Liver (tissue), 3 donors: Measurements from ENCODE around the gene SPECC1.

Source experiments
- CTCF ChIP-seq: fragments of 150-350 bp; IDR thresholded peaks from 2 replicates; pipeline ENCODE4 v1.5.1; 2017; ENCODE audit warnings: improper control_type of control experiment, low read depth, low read length; ENCODE audit not compliant: missing input control
- RAD21 ChIP-seq, 2 donors: IDR thresholded peaks; 2 replicates each; pipeline ENCODE4 v1.6.1; 2016; ENCODE audit warnings: antibody characterized with exemption in 2 of 2, mild to moderate bottlenecking in 2 of 2
- RXRA ChIP-seq, 2 donors: IDR thresholded peaks; 2 replicates each; pipeline ENCODE4 v1.6.1; 2017 to 2018; ENCODE audit warnings: antibody characterized with exemption in 2 of 2, mild to moderate bottlenecking in 1 of 2
- TF ChIP-seq, protein P1 (sequence below): IDR thresholded peaks from 2 replicates; pipeline ENCODE4 v1.6.1; 2016; ENCODE audit warnings: antibody characterized with exemption
- donor health status: healthy.
- donor health status: healthy.

GRCh38 chr17:19996502-19996901 lies 12.7 kb upstream of the SPECC1 start:
- no peak for TF ChIP-seq CTCF
- TF ChIP-seq RAD21 (IDR thresholded peaks at IDR 0.05): no peak
- TF ChIP-seq, protein P1, sequence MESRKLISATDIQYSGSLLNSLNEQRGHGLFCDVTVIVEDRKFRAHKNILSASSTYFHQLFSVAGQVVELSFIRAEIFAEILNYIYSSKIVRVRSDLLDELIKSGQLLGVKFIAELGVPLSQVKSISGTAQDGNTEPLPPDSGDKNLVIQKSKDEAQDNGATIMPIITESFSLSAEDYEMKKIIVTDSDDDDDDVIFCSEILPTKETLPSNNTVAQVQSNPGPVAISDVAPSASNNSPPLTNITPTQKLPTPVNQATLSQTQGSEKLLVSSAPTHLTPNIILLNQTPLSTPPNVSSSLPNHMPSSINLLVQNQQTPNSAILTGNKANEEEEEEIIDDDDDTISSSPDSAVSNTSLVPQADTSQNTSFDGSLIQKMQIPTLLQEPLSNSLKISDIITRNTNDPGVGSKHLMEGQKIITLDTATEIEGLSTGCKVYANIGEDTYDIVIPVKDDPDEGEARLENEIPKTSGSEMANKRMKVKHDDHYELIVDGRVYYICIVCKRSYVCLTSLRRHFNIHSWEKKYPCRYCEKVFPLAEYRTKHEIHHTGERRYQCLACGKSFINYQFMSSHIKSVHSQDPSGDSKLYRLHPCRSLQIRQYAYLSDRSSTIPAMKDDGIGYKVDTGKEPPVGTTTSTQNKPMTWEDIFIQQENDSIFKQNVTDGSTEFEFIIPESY: no peak
- TF ChIP-seq RXRA (IDR thresholded peaks at IDR 0.05): no peak
